ENCODE measurements around the gene HSFX3. TPM values are rescaled to one million over a fixed set of nuclear protein-coding genes. Genes with fewer than 3 reads are reported as not detected.
"Not testable (repeated sequence)": the region's sequence is repeated elsewhere in the genome, so short reads cannot be mapped to it uniquely, and the experiment has no call there.

HSFX3 gene
- polyA plus RNA-seq, 3 donors, result not detected

DNA sequence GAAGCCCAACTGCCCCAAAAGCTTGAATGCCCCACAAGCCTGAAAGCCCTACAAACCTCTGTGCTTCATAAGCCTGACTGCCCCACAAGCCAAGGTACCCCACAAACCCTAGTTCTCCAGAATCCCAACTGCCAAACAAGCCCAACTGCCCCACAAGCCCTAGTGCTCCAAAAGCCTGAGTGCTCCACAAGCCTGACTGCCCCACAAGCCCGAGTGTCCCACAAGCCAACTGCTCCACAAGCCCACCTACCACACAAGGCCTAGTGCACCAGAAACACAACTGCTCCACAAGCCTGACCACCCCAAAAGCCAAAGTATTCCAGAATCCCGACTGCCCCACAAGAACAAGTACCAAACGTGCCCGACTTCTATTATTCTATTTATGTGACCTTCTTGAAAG, 13.6 kb upstream of the HSFX3 start:
- Histone ChIP-seq H3K4me1 (ENCODE audit: control insufficient read depth in 1 of 2, insufficient read depth in 2 of 2, low read length in 2 of 2) (no peaks in the 10 kb centered on the region), H3K27ac (ENCODE audit: low read depth in 1 of 2, low read length in 2 of 2) (no peak overlapping the region), H3K4me2 (replicated peaks; ENCODE audit: extremely low read depth, low read length, poor library complexity, severe bottlenecking) (no peak overlapping the region), H2AFZ (ENCODE audit: insufficient read depth, low read depth, low read length, poor library complexity, severe bottlenecking) (no peak overlapping the region), H3K9ac (ENCODE audit: insufficient read depth, low read length, poor library complexity, severe bottlenecking) (no peak overlapping the region), H3K36me3 (replicated peaks in 1 of 2; ENCODE audit: control insufficient read depth in 1 of 2, insufficient read depth in 2 of 2, low read length in 2 of 2) (no peaks in the 10 kb centered on the region), H4K20me1 (ENCODE audit: insufficient read depth, low read length) (no peaks in the 10 kb centered on the region), H3K79me2 (ENCODE audit: insufficient read depth, low read length) (no peaks in the 10 kb centered on the region), H3K27me3 (ENCODE audit: control insufficient read depth in 2 of 2, insufficient read depth in 2 of 2, low read length in 2 of 2) (no peaks in the 10 kb centered on the region), H3K4me3 (replicated peaks in 1 of 3; ENCODE audit: low read depth in 2 of 3, low read length in 3 of 3) (no peak overlapping the region), H3K9me3 (replicated peaks in 1 of 2; ENCODE audit: control insufficient read depth in 1 of 2, insufficient read depth in 1 of 2, low read length in 2 of 2) (no peaks in the 10 kb centered on the region)
- WGBS (ENCODE audit: insufficient coverage), result 100% methylated on average over 1 of the region's 4 CpGs
- H3K4me1 Mint-ChIP-seq, result no peaks in the 10 kb centered on the region
- H3K27ac Mint-ChIP-seq, result no peak overlapping the region
- intact Hi-C loops (cut with micrococcal nuclease), result no loop called here
- H3K4me3 Mint-ChIP-seq, result no peak overlapping the region
- TF ChIP-seq, protein P1, sequence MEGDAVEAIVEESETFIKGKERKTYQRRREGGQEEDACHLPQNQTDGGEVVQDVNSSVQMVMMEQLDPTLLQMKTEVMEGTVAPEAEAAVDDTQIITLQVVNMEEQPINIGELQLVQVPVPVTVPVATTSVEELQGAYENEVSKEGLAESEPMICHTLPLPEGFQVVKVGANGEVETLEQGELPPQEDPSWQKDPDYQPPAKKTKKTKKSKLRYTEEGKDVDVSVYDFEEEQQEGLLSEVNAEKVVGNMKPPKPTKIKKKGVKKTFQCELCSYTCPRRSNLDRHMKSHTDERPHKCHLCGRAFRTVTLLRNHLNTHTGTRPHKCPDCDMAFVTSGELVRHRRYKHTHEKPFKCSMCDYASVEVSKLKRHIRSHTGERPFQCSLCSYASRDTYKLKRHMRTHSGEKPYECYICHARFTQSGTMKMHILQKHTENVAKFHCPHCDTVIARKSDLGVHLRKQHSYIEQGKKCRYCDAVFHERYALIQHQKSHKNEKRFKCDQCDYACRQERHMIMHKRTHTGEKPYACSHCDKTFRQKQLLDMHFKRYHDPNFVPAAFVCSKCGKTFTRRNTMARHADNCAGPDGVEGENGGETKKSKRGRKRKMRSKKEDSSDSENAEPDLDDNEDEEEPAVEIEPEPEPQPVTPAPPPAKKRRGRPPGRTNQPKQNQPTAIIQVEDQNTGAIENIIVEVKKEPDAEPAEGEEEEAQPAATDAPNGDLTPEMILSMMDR (IDR thresholded peaks at IDR 0.05), result no peak
- no peaks in the 10 kb centered on the region for H3K36me3 Mint-ChIP-seq
- H3K27me3 Mint-ChIP-seq (ENCODE audit: low read depth in 3 of 3), result peaks cover 2 to 5% (median 4%) of the 10 kb centered on the region in 3 donors
- peaks cover 0 to 7% (median 2%) of the 10 kb centered on the region in 7 donors for H3K9me3 Mint-ChIP-seq
- DNase-seq, result no peak

DNA sequence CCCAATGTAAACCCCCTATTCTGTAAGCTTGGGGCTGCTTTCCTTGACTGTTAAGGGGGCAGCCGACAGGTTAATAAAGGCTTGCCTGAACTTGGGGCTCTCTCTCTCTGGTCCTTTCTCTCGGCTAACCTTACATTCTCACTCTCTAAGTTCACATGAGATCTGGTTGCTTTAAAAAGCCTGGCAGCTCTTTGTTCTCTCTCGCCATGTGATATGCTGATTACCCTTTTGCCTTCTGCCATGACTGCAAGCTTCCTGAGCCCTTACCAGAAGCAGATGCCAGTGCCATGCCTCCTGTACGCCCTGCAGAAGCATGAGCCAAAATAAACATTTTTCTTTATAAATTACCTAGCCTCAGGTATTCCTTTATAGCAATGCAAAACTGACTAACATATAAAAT, 5.5 kb upstream of the HSFX3 start:
- H3K4me2 ChIP-seq (replicated peaks; ENCODE audit: extremely low read depth, low read length, poor library complexity, severe bottlenecking); intact Hi-C loops (cut with micrococcal nuclease); H3K4me1 Mint-ChIP-seq; H3K27ac ChIP-seq (ENCODE audit: low read depth in 1 of 2, low read length in 2 of 2); H3K36me3 Mint-ChIP-seq; H3K4me3 Mint-ChIP-seq; DNase-seq; H3K9me3 ChIP-seq (replicated peaks in 1 of 2; ENCODE audit: control insufficient read depth in 1 of 2, insufficient read depth in 1 of 2, low read length in 2 of 2); H3K4me1 ChIP-seq (ENCODE audit: control insufficient read depth in 1 of 2, insufficient read depth in 2 of 2, low read length in 2 of 2); H3K4me3 ChIP-seq (replicated peaks in 1 of 3; ENCODE audit: low read depth in 2 of 3, low read length in 3 of 3); H3K27me3 ChIP-seq (ENCODE audit: control insufficient read depth in 2 of 2, insufficient read depth in 2 of 2, low read length in 2 of 2); H3K27ac Mint-ChIP-seq; H4K20me1 ChIP-seq (ENCODE audit: insufficient read depth, low read length); H3K9me3 Mint-ChIP-seq; H3K36me3 ChIP-seq (replicated peaks in 1 of 2; ENCODE audit: control insufficient read depth in 1 of 2, insufficient read depth in 2 of 2, low read length in 2 of 2); H3K27me3 Mint-ChIP-seq (ENCODE audit: low read depth in 3 of 3); H3K79me2 ChIP-seq (ENCODE audit: insufficient read depth, low read length); H3K9ac ChIP-seq (ENCODE audit: insufficient read depth, low read length, poor library complexity, severe bottlenecking); H2AFZ ChIP-seq (ENCODE audit: insufficient read depth, low read depth, low read length, poor library complexity, severe bottlenecking): not testable (repeated sequence)
- no CpG with 5 or more reads among the region's 4 CpGs for WGBS (ENCODE audit: insufficient coverage)

DNA sequence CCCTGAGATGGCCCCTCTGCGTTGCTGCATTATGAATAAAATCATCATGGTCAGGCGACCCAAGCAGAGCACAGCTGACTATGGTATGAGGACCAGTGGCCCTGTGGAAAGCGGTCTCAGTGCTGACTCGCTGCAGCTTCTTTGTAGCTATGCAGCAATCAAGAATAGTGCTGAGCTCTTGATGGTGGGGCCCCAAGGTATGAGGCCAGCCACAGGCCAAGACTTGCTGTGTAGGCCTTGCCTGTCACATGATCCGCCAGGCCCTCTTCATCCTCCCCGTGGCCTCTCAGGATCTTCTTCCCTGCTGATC, 2.2 kb upstream of the HSFX3 start:
- H3K4me3 Mint-ChIP-seq; H3K4me1 Mint-ChIP-seq; H4K20me1 ChIP-seq (ENCODE audit: insufficient read depth, low read length); H3K27me3 Mint-ChIP-seq (ENCODE audit: low read depth in 3 of 3); H3K9me3 Mint-ChIP-seq; H2AFZ ChIP-seq (ENCODE audit: insufficient read depth, low read depth, low read length, poor library complexity, severe bottlenecking); DNase-seq; H3K27me3 ChIP-seq (ENCODE audit: control insufficient read depth in 2 of 2, insufficient read depth in 2 of 2, low read length in 2 of 2); intact Hi-C loops (cut with micrococcal nuclease); H3K9me3 ChIP-seq (replicated peaks in 1 of 2; ENCODE audit: control insufficient read depth in 1 of 2, insufficient read depth in 1 of 2, low read length in 2 of 2); H3K27ac ChIP-seq (ENCODE audit: low read depth in 1 of 2, low read length in 2 of 2); H3K4me3 ChIP-seq (replicated peaks in 1 of 3; ENCODE audit: low read depth in 2 of 3, low read length in 3 of 3); H3K36me3 ChIP-seq (replicated peaks in 1 of 2; ENCODE audit: control insufficient read depth in 1 of 2, insufficient read depth in 2 of 2, low read length in 2 of 2); H3K9ac ChIP-seq (ENCODE audit: insufficient read depth, low read length, poor library complexity, severe bottlenecking); H3K4me1 ChIP-seq (ENCODE audit: control insufficient read depth in 1 of 2, insufficient read depth in 2 of 2, low read length in 2 of 2); H3K36me3 Mint-ChIP-seq; H3K27ac Mint-ChIP-seq; H3K4me2 ChIP-seq (replicated peaks; ENCODE audit: extremely low read depth, low read length, poor library complexity, severe bottlenecking); H3K79me2 ChIP-seq (ENCODE audit: insufficient read depth, low read length): not testable (repeated sequence)
- WGBS (ENCODE audit: insufficient coverage), result no CpG with 5 or more reads among the region's 6 CpGs

DNA sequence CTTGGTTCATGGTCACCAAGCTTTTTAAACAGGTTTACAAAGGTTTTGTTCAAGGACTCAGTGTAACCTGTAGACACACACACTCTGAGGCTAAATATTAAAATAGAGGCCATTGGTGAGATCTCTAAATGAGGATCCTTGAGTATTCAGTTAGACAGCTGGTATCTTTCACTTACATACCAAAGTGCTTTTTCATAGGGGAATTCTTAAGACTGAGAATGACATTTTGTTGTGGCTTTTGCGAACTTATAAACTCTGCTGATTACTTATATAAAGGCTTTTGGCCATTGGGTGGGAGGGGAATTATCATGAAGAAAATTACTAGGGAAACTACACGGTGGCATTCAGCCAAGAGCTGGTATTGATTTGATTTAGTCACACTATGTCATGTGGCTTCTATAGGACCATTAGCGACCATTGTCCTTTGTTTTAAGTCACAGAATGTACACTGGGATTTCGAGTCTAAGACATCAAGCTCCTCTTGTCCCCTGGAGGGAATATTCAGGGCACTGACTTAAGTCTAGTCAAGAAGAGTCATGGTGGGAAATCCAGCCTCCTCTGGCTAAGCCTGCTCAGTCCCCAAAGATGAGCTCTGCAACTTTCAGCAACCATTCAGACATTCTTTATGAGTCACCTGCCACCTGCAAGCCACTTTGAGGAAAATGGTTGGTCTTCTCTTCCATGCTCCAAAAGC, 1.7 kb upstream of the HSFX3 start:
- H3K4me1 Mint-ChIP-seq; intact Hi-C loops (cut with micrococcal nuclease): not testable (repeated sequence)
- WGBS (ENCODE audit: insufficient coverage), result no CpG with 5 or more reads among the region's 4 CpGs

More for the DNA sequence above, 1.7 kb upstream of the HSFX3 start:
- H3K36me3 Mint-ChIP-seq; H3K4me2 ChIP-seq (replicated peaks; ENCODE audit: extremely low read depth, low read length, poor library complexity, severe bottlenecking); H4K20me1 ChIP-seq (ENCODE audit: insufficient read depth, low read length); H3K4me3 Mint-ChIP-seq; H3K4me1 ChIP-seq (ENCODE audit: control insufficient read depth in 1 of 2, insufficient read depth in 2 of 2, low read length in 2 of 2); H2AFZ ChIP-seq (ENCODE audit: insufficient read depth, low read depth, low read length, poor library complexity, severe bottlenecking); H3K9ac ChIP-seq (ENCODE audit: insufficient read depth, low read length, poor library complexity, severe bottlenecking); H3K27ac ChIP-seq (ENCODE audit: low read depth in 1 of 2, low read length in 2 of 2); H3K4me3 ChIP-seq (replicated peaks in 1 of 3; ENCODE audit: low read depth in 2 of 3, low read length in 3 of 3); DNase-seq; H3K79me2 ChIP-seq (ENCODE audit: insufficient read depth, low read length); H3K27ac Mint-ChIP-seq; H3K36me3 ChIP-seq (replicated peaks in 1 of 2; ENCODE audit: control insufficient read depth in 1 of 2, insufficient read depth in 2 of 2, low read length in 2 of 2); H3K27me3 Mint-ChIP-seq (ENCODE audit: low read depth in 3 of 3); H3K9me3 Mint-ChIP-seq; H3K27me3 ChIP-seq (ENCODE audit: control insufficient read depth in 2 of 2, insufficient read depth in 2 of 2, low read length in 2 of 2); H3K9me3 ChIP-seq (replicated peaks in 1 of 2; ENCODE audit: control insufficient read depth in 1 of 2, insufficient read depth in 1 of 2, low read length in 2 of 2): not testable (repeated sequence)

Data from CD14-positive monocyte (primary cell).